Stimulated activated CD4-positive, alpha-beta T cell treated with anti-CD3 and anti-CD28 coated beads, Interleukin-4, amount 100 ng/mL, for 24 hours (primary cell): ENCODE results near the gene G6PC1.
"Not testable (repeated sequence)": the region's sequence is repeated elsewhere in the genome, so short reads cannot be mapped to it uniquely, and the experiment has no call there.

Experiments used
- DNase-seq: peaks from one replicate; pipeline ENCODE4 v3.0.0-alpha.2; 2020

The G6PC1 gene

GRCh38 chr17:42900460-42901331 lies at the start of gene G6PC1:
Gene G6PC1, plus strand, starts transcription at chr17:42900799. Its CDS starts 78 bp downstream, at chr17:42900877.
- DNase-seq, result no peak

GRCh38 chr17:42850954-42851353 lies 49.6 kb upstream of the G6PC1 start, which contains the start of gene AOC3:
Gene AOC3, plus strand, starts transcription at chr17:42851199. Its CDS starts 145 bp downstream, at chr17:42851344.
- DNase-seq, result no peak

DNA sequence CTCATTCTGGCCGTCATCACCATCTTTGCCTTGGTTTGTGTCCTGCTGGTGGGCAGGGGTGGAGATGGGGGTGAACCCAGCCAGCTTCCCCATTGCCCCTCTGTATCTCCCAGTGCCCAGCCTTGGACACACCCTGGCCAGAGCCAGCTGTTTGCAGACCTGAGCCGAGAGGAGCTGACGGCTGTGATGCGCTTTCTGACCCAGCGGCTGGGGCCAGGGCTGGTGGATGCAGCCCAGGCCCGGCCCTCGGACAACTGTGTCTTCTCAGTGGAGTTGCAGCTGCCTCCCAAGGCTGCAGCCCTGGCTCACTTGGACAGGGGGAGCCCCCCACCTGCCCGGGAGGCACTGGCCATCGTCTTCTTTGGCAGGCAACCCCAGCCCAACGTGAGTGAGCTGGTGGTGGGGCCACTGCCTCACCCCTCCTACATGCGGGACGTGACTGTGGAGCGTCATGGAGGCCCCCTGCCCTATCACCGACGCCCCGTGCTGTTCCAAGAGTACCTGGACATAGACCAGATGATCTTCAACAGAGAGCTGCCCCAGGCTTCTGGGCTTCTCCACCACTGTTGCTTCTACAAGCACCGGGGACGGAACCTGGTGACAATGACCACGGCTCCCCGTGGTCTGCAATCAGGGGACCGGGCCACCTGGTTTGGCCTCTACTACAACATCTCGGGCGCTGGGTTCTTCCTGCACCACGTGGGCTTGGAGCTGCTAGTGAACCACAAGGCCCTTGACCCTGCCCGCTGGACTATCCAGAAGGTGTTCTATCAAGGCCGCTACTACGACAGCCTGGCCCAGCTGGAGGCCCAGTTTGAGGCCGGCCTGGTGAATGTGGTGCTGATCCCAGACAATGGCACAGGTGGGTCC lies 49.0 kb upstream of the G6PC1 start:
- not testable (repeated sequence) for DNase-seq

- no peak for DNase-seq
These were observed 48.2 kb upstream of the G6PC1 start for GRCh38 chr17:42852351-42852750.

- no peak for DNase-seq
These were observed 47.6 kb upstream of the G6PC1 start for GRCh38 chr17:42853004-42853403.

DNA sequence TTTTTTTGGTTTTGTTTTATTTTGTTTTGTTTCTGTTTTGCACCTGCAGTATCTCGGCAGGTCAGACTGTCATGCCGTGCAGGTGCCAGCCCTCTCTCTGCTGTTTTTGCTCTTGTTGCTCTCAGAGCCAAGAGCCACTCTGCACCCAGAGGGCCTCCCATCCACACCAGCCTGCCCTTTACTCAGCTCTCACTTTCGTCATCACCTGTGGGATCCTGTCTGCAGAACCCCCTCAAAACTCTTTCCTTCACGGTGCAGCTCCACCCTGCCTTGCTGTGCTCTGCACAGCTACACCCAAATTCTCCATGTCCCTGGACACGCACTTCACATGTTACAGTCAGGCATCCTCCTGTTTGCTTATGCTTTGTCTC lies 47.0 kb upstream of the G6PC1 start:
- no peak for DNase-seq

DNA sequence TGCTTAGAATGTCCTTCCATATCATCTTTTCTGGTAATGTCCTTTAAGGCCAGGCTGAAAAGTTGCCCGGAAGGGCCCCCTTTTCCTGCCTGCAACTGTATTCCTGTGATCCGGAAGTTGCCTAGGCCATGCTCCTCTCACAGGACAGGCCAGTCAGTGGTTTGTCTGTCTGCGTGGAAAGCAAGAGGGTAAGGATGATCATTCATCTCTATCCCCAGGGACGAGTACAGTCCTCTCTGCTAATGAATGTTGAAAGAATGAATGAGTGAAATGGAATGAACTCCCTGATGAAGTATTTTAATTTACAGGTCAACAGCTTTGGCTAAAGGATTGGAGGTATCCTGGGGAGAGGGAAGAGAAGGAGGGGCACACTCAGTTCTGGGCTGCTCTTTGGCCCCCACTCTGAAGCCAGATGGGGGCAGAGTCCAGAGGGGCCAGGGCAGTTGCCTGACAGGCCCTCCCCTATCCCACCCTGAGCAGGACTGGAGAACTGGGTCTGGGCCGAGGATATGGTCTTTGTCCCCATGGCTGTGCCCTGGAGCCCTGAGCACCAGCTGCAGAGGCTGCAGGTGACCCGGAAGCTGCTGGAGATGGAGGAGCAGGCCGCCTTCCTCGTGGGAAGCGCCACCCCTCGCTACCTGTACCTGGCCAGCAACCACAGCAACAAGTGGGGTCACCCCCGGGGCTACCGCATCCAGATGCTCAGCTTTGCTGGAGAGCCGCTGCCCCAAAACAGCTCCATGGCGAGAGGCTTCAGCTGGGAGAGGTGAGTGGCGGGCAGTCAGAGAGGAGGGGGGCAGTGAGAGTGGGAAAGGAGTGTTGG lies 46.4 kb upstream of the G6PC1 start:
- DNase-seq, result no peak

GRCh38 chr17:42855048-42855596 lies 45.5 kb upstream of the G6PC1 start:
- DNase-seq, result no peak

DNA sequence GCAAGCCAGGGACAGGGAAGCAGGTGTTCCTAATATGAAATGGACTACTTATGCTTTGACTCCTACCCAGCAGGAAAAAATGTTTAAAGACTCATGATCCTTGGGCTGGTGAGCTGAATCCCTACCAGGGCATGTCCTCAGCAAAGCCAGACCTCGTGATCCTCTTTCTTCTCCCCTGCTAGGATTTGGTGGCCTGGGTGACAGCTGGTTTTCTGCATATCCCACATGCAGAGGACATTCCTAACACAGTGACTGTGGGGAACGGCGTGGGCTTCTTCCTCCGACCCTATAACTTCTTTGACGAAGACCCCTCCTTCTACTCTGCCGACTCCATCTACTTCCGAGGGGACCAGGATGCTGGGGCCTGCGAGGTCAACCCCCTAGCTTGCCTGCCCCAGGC lies 44.5 kb upstream of the G6PC1 start:
- not testable (repeated sequence) for DNase-seq

DNA sequence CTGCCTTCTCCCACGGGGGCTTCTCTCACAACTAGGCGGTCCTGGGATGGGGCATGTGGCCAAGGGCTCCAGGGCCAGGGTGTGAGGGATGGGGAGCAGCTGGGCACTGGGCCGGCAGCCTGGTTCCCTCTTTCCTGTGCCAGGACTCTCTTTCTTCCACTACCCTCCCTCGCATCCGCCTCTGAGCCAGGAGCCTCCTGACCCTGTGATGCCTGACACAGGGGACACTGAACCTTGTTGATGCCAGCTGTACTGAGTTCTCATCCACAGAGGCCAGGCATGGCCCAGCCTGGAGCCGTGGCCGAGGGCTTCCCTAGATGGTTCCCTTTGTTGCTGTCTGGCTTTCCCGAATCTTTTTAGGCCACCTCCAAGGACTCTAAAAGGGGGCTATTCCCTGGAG lies 44.1 kb upstream of the G6PC1 start:
- DNase-seq, result not testable (repeated sequence)

DNA sequence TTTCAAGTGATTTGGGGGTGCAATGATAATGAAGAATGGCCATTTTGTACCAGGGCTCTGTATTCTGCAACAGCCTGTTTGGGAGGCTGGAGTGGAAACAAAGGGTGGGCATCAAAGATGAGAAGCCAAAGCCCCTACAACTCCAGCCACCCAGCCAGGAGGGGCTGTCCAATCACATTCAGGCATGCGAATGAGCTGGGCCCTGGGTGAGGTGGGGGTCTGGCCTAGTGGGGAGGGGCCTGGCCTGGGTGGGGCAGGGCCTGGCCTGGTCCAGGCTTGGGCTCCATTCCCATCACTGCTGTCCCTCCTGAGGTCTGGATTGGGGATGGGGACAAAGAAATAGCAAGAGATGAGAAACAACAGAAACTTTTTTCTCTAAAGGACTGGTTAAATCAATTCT lies 43.2 kb upstream of the G6PC1 start:
- no peak for DNase-seq

GRCh38 chr17:42865638-42866094 lies 34.9 kb upstream of the G6PC1 start:
- DNase-seq, result no peak

DNA sequence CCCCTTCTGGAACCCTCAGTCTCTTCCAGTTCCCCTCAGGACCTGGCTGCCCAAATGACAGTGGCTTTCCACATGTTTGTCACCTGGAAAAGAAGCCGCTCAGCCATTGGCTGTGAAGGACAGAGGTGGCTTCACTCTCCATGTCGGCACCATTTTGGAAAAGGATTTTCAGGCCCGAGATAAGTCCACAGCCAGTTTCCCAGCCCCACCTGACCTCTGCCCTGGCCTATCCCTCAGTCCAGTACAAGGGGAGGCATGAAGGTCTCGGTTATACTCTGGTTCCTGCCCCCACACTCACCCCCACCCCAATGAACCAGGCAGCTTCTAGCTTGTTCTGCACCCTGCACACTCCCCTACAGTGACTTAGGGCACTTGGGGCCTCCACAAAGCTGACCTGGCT lies 34.4 kb upstream of the G6PC1 start:
- DNase-seq, result no peak

- DNase-seq, result no peak
These were observed 33.7 kb upstream of the G6PC1 start for GRCh38 chr17:42866631-42867575.

DNA sequence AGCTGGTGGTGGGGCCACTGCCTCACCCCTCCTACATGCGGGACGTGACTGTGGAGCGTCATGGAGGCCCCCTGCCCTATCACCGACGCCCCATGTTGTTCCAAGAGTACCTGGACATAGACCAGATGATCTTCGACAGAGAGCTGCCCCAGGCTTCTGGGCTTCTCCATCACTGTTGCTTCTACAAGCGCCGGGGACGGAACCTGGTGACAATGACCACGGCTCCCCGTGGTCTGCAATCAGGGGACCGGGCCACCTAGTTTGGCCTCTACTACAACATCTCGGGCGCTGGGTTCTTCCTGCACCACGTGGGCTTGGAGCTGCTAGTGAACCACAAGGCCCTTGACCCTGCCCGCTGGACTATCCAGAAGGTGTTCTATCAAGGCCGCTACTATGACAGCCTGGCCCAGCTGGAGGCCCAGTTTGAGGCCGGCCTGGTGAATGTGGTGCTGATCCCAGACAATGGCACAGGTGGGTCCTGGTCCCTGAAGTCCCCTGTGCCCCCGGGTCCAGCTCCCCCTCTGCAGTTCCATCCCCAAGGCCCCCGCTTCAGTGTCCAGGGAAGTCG lies 32.8 kb upstream of the G6PC1 start:
- DNase-seq, result not testable (repeated sequence)

GRCh38 chr17:42868338-42868737 lies 32.3 kb upstream of the G6PC1 start:
- no peak for DNase-seq

DNA sequence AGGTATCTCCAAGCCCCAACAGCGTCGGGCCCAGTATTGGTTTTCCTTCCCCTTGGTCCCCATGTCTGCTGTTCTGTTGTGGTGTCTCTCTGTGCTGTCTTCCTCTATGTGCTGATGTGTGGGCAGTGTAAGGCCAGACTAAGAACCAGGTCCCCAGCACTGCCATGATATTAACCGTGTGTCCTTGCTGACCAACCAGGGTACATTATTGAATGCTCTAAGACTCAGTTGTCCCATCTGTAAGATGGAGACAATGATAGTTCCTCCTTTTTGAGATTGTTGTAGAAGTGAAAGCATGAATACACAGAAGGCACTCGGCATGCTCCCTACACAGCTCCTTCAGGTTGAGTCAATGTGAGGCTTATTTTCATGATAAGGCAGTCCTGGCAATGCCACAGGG lies 29.0 kb upstream of the G6PC1 start:
- no peak for DNase-seq

GRCh38 chr17:42872251-42872965 lies 28.2 kb upstream of the G6PC1 start:
- no peak for DNase-seq

DNA sequence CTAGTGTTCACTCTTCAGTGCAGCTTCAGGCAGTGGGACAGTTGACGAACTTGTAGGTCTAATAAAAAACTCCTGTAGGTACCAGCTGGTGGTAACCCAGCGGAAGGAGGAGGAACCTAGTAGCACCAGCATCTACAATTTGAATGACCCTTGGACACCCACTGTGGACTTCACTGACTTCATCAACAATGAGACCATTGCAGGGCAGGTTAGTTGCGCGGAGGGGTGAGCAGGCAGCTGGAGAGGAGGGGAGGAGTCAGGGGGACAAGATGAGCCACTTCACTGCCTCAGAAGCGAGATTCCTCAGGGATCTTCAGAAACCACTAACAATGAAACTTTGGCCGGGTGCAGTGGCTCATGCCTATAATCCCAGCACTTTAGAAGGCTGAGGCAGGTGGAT lies 27.3 kb upstream of the G6PC1 start:
- no peak for DNase-seq
